Sigmoid colon (tissue), 4 donors: ENCODE data around the gene OSBP2.

ENCODE experiments used
- EP300 ChIP-seq, 4 donors: sonication (generic); formaldehyde crosslinking; IDR thresholded peaks; one replicate each; pipeline ENCODE4 v1.6.1; 2017; ENCODE audit warnings: antibody characterized with exemption in 4 of 4
- POLR2A ChIP-seq, 2 donors: fragments of 450-650 bp; IDR thresholded peaks; one replicate each; pipeline ENCODE4 v1.6.1; 2016; ENCODE audit warnings: antibody characterized with exemption in 2 of 2, mild to moderate bottlenecking in 2 of 2, moderate library complexity in 2 of 2
- POLR2AphosphoS5 ChIP-seq, 4 donors: sonication (generic); formaldehyde crosslinking; IDR thresholded peaks; one replicate each; pipeline ENCODE4 v1.6.1; 2017; ENCODE audit warnings: antibody characterized with exemption in 4 of 4
- TF ChIP-seq, protein P1 (sequence below), 4 experiments: fragments of 450-650 bp in 3 of 4; fragments of 200-600 bp in 1 of 4; IDR thresholded peaks; one replicate each; pipeline ENCODE4 v1.5.1; 2016 to 2019; ENCODE audit warnings: antibody characterized with exemption in 4 of 4, mild to moderate bottlenecking in 3 of 4, moderate library complexity in 2 of 4

DNA sequence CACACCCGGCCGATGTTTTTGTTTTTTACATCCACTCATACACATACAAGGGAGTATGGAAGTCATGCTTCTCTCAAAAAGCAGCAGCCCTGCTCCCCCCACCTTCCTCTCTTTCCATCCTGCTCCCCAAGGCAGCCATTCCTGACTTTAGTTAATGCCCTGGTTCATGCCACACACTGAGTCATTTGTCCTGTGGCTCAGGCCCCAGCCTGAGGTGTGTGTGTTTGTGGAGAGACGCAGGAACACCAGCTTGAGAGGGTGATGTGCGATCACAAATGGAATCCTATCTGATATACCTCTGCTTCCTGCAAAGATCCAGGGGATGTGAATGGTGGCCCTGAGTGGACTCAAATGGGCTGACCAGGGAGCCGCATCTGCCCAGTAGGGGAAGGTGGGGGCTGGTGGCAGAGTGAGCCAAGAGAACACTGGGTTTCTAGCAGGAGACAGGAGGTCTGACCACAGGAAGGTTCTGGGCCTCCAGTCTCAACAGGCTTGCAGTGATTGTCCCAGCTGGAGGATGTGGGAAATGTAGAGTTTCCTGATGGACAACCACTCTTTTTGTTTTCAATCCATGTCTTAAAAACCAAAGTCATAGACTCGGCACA is 86.7 kb downstream of the OSBP2 start:
- TF ChIP-seq, protein P1, sequence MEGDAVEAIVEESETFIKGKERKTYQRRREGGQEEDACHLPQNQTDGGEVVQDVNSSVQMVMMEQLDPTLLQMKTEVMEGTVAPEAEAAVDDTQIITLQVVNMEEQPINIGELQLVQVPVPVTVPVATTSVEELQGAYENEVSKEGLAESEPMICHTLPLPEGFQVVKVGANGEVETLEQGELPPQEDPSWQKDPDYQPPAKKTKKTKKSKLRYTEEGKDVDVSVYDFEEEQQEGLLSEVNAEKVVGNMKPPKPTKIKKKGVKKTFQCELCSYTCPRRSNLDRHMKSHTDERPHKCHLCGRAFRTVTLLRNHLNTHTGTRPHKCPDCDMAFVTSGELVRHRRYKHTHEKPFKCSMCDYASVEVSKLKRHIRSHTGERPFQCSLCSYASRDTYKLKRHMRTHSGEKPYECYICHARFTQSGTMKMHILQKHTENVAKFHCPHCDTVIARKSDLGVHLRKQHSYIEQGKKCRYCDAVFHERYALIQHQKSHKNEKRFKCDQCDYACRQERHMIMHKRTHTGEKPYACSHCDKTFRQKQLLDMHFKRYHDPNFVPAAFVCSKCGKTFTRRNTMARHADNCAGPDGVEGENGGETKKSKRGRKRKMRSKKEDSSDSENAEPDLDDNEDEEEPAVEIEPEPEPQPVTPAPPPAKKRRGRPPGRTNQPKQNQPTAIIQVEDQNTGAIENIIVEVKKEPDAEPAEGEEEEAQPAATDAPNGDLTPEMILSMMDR (IDR thresholded peaks at IDR 0.05) = no peak
- TF ChIP-seq POLR2A (IDR thresholded peaks at IDR 0.05) (no peak), EP300 (IDR thresholded peaks at IDR 0.05) (no peak), POLR2AphosphoS5 (IDR thresholded peaks at IDR 0.05) (no peak)
